DOHH2 (cell line): ENCODE results near the gene TLE2.

Experiments
- H3F3A ChIP-seq: fragments of 200-600 bp; sonication (generic), shearing (Covaris generic); 2 replicates; pipeline ENCODE4 v1.6.0; 2016; ENCODE audit warnings: antibody characterized with exemption, mild to moderate bottlenecking; ENCODE audit not compliant: control insufficient read depth, insufficient read depth
- H3K27ac ChIP-seq: fragments of 200-600 bp; sonication (generic); 2 replicates; pipeline ENCODE4 v1.5.1; 2014; ENCODE audit warnings: low read depth, mild to moderate bottlenecking, low read length, moderate library complexity
- H3K27me3 ChIP-seq: fragments of 200-600 bp; sonication (generic); 2 replicates; pipeline ENCODE4 v1.6.1; 2014; ENCODE audit warnings: mild to moderate bottlenecking, low read length, mixed read lengths; ENCODE audit not compliant: control insufficient read depth
- H3K36me3 ChIP-seq: fragments of 200-600 bp; sonication (generic); 2 replicates; pipeline ENCODE4 v1.6.1; 2014; ENCODE audit warnings: mild to moderate bottlenecking, low read length, moderate library complexity, mixed read lengths; ENCODE audit not compliant: control insufficient read depth
- H3K4me1 ChIP-seq: fragments of 200-600 bp; sonication (generic); 2 replicates; pipeline ENCODE4 v1.6.1; 2014; ENCODE audit warnings: mild to moderate bottlenecking, low read length, mixed read lengths; ENCODE audit not compliant: control insufficient read depth
- H3K4me2 ChIP-seq: fragments of 200-600 bp; sonication (generic); 2 replicates; pipeline ENCODE4 v1.6.0; 2014; ENCODE audit warnings: mild to moderate bottlenecking, low read length, moderate library complexity
- H3K4me3 ChIP-seq: fragments of 200-600 bp; sonication (generic); 2 replicates; pipeline ENCODE4 v1.5.1; 2014; ENCODE audit warnings: mild to moderate bottlenecking, low read length, mixed read lengths
- H3K79me2 ChIP-seq: fragments of 200-600 bp; sonication (generic); 2 replicates; pipeline ENCODE4 v1.6.1; 2014; ENCODE audit warnings: mild to moderate bottlenecking, low read length, mixed read lengths; ENCODE audit not compliant: control insufficient read depth
- H3K9me2 ChIP-seq: fragments of 200-600 bp; sonication (generic); replicated peaks from 2 replicates; pipeline ENCODE4 v1.6.1; 2014; ENCODE audit warnings: mild to moderate bottlenecking, low read length, mixed read lengths; ENCODE audit not compliant: control insufficient read depth
- H3K9me3 ChIP-seq: fragments of 200-600 bp; sonication (generic); 2 replicates; pipeline ENCODE4 v1.6.1; 2014; ENCODE audit warnings: antibody characterized with exemption, low read length, mixed read lengths; ENCODE audit not compliant: control insufficient read depth, insufficient read depth
- H4K20me1 ChIP-seq: fragments of 200-600 bp; sonication (generic); 2 replicates; pipeline ENCODE4 v1.6.0; 2014; ENCODE audit warnings: low read depth, mild to moderate bottlenecking, antibody characterized with exemption, low read length, moderate library complexity; ENCODE audit not compliant: control insufficient read depth, insufficient read depth
- CTCF ChIP-seq: fragments of 200-600 bp; sonication (generic); IDR thresholded peaks from one replicate; pipeline ENCODE4 v1.5.1; 2014; ENCODE audit warnings: antibody characterized with exemption, mild to moderate bottlenecking, low read depth, low read length; ENCODE audit not compliant: poor library complexity, severe bottlenecking
- EZH2phosphoT487 ChIP-seq: fragments of 200-600 bp; sonication (generic); IDR thresholded peaks from 2 replicates; pipeline ENCODE4 v1.6.1; 2017; ENCODE audit warnings: borderline replicate concordance, mild to moderate bottlenecking, antibody characterized with exemption, low read length, moderate library complexity, mixed read lengths

Gene TLE2

GRCh38 chr19:3019211-3019854, 9.7 kb downstream of the TLE2 start:
- Histone ChIP-seq H4K20me1 (no peaks in the 10 kb centered on the region), H3K4me1 (peaks cover 3% of the 10 kb centered on the region), H3K4me3 (no peak overlapping the region), H3K27ac (no peak overlapping the region), H3K79me2 (no peaks in the 10 kb centered on the region), H3K9me2 (no peaks in the 10 kb centered on the region), H3K4me2 (no peak overlapping the region), H3K27me3 (peaks cover 4% of the 10 kb centered on the region), H3K9me3 (no peaks in the 10 kb centered on the region), H3F3A (no peaks in the 10 kb centered on the region), H3K36me3 (no peaks in the 10 kb centered on the region)
- no peak for TF ChIP-seq EZH2phosphoT487

- Histone ChIP-seq H3K4me3 (no peak overlapping the region), H3K9me2 (no peaks in the 10 kb centered on the region), H3K4me2 (no peak overlapping the region), H4K20me1 (no peaks in the 10 kb centered on the region), H3K27me3 (no peaks in the 10 kb centered on the region), H3K27ac (no peak overlapping the region), H3K4me1 (peaks cover 3% of the 10 kb centered on the region; the same call in 1 of the 2 replicates), H3K9me3 (no peaks in the 10 kb centered on the region), H3K36me3 (no peaks in the 10 kb centered on the region), H3F3A (no peaks in the 10 kb centered on the region), H3K79me2 (no peaks in the 10 kb centered on the region)
- TF ChIP-seq EZH2phosphoT487 (no peak), CTCF (no peak)
Observed at GRCh38 chr19:3017923-3018322, 11.2 kb downstream of the TLE2 start.

- no peak for TF ChIP-seq EZH2phosphoT487
- TF ChIP-seq CTCF: no peak
- no peak overlapping the region for H3K4me2 ChIP-seq
- H3K36me3 ChIP-seq: no peaks in the 10 kb centered on the region
- H3K9me2 ChIP-seq: no peaks in the 10 kb centered on the region
- H3K4me3 ChIP-seq: no peak overlapping the region
- H3K27me3 ChIP-seq: no peaks in the 10 kb centered on the region
- H3K79me2 ChIP-seq: no peaks in the 10 kb centered on the region
- H3F3A ChIP-seq: no peaks in the 10 kb centered on the region
- no peaks in the 10 kb centered on the region for H4K20me1 ChIP-seq
- no peaks in the 10 kb centered on the region for H3K4me1 ChIP-seq
- no peaks in the 10 kb centered on the region for H3K9me3 ChIP-seq
- H3K27ac ChIP-seq: no peak overlapping the region
Observed at GRCh38 chr19:3015126-3016057, 13.7 kb downstream of the TLE2 start.

- Histone ChIP-seq H3K36me3 (no peaks in the 10 kb centered on the region), H3K27ac (no peak overlapping the region), H3F3A (no peaks in the 10 kb centered on the region), H4K20me1 (no peaks in the 10 kb centered on the region), H3K9me2 (no peaks in the 10 kb centered on the region), H3K79me2 (no peaks in the 10 kb centered on the region), H3K9me3 (no peaks in the 10 kb centered on the region), H3K4me1 (no peaks in the 10 kb centered on the region), H3K4me2 (no peak overlapping the region), H3K27me3 (no peaks in the 10 kb centered on the region), H3K4me3 (no peak overlapping the region)
- no peak for TF ChIP-seq CTCF
- no peak for TF ChIP-seq EZH2phosphoT487
Observed at GRCh38 chr19:3014135-3014534, 14.9 kb downstream of the TLE2 start.
